Hepatic stellate cell (primary cell): ENCODE results near the gene ZSCAN2.
A peak's percentile ranks its signal among the peaks of the same experiment; 100 is the strongest.
"Not testable (repeated sequence)": the region's sequence is repeated elsewhere in the genome, so short reads cannot be mapped to it uniquely, and the experiment has no call there.

ENCODE experiments used
- DNase-seq: peaks from one replicate; pipeline ENCODE4 v3.0.0; 2011; ENCODE audit warnings: low spot score

Gene ZSCAN2

GRCh38 chr15:84600687-84601554 lies at the start of gene ZSCAN2:
Gene ZSCAN2 (plus strand): TSS chr15:84601009. CDS start chr15:84603928, 2,919 bp downstream.
- DNase-seq, result peak; percentile 98

GRCh38 chr15:84551624-84552023 lies 49.2 kb upstream of the ZSCAN2 start:
- DNase-seq, result not testable (repeated sequence)

DNA sequence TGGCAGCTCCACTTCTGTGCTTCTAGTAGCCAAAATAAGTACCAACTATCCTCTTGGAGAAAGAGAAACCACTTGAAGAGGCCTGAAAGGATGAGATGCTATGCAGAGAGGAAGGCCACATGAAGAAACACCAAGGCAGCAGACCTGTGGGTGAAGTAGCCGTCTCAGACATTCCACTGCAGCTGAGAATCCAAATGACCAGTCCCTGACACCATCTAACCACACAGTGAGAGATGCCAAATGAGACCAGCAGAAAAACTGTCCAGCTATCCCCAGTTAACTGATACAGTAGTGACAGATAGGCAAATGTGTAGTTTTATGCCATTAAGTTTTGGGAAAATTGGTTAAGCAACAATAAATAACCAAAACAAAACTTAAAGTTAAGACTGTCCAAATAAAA lies 47.9 kb upstream of the ZSCAN2 start:
- no peak for DNase-seq

DNA sequence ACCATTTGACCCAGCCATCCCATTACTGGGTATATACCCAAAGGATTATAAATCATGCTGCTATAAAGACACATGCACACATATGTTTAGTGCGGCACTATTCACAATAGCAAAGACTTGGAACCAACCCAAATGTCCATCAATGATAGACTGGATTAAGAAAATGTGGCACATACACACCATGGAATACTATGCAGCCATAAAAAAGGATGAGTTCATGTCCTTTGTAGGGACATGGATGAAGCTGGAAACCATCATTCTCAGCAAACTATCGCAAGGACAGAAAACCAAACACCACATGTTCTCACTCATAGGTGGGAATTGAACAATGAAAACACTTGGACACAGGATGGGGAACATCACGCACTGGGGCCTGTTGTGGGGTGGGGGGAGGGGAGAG lies 44.1 kb upstream of the ZSCAN2 start:
- not testable (repeated sequence) for DNase-seq

- DNase-seq, result not testable (repeated sequence)
Measured at GRCh38 chr15:84568021-84568420, 32.8 kb upstream of the ZSCAN2 start.

DNA sequence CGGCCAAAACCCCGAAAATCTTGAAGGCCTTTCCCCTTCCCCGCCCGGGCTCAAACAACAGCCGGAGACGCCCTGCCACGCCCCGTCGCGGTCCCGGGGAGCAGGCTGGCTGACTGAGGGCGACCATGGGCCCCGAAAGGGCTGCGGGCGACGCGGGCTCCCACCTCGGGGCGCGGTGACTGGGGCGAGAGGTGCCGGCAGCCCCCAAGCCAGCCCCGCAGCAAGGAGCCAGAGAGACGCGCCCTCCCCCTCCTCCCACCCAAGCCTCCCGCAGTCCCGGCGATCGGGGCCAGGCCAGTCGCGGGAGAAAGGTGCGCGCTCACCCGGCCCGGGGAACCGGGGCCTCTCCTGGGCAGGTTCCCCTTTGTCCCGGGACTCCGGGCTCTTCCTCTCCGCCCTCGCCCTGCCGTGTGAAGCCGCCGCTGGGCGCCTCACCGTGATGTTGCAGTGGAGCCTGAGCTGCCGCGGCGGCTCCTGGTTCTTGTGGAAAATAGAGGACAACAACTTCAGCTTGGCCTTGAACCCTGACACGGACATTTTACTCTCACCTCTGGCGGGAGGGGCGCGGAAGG lies 30.6 kb upstream of the ZSCAN2 start:
- DNase-seq, result peak; percentile 24

GRCh38 chr15:84572231-84572630 lies 28.6 kb upstream of the ZSCAN2 start:
- no peak for DNase-seq

GRCh38 chr15:84575493-84575892 lies 25.3 kb upstream of the ZSCAN2 start:
- DNase-seq, result no peak

DNA sequence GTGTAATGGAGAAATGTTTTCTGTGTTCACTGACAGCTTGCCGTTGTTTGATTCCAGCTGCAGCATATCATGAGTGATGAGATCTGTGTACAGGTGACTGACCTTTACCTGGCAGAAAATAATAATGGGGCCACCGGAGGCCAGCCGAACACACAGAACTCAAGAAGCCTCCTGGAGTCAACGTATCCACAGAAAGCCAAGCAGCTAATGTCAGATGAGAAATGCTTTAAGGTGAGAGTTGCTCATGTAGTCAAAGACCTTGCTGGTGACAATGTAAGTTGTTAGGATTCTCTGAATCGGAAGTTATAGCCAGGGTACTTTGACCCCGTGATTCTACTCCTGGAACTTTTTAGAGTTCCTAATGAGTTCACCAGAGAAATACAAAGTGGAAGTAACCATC lies 22.9 kb upstream of the ZSCAN2 start:
- not testable (repeated sequence) for DNase-seq

DNA sequence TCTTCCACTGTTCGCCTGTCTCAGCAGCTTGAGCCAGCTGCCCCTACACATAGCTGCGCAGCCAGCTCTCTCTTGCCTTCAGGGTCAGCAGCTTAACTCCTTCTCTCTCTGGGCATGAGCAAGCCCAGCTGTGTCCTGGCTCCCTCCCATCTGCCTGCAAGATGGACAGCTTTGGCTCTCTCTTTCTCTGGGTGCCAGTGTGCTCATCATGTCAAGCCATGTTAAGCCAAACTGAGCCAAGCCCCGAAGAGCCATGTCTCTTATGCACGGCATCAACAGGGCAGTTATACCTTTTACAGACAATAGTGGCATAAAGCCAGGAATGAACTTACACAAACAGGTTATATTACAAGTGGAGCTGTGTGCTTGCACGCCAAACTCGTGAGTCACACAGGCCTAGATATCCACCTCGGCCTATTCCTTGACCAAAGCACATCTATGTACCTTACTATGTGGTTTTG lies 21.5 kb upstream of the ZSCAN2 start:
- not testable (repeated sequence) for DNase-seq

DNA sequence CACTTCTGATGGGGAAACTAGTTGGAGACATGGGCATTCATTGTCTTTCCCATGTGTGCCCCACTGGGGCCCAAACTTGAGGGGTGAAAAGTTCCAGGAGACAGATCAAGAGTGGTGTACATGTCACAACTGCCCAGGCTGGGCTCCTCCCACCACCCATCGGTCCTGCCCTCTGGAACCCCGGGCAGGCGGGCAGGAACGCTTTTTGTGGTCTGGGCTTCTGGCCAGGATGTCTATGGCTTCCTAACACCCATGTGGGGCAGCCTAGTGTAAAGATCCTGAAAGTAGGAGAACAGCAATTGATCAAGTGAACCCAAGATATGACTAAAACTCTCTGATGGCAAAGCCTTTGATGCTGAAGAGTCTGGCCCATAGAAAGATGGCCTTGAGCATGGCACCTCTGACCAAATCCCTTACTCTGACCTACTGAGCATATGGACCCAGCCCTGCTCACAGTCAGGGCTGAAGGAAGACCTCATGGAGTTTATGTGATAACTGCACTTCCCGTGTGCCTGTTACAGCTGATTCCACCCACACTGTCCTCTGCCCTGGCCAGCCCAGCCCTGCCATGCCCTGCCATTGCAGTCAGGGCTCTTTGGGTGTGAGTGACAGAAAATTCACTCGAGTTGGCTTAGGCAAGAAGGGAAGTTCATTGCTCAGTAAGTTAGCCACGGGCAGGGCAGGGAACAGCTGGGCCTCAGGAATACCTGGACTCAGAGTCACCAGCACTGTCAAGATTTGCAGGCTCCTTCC lies 19.0 kb upstream of the ZSCAN2 start:
- not testable (repeated sequence) for DNase-seq

DNA sequence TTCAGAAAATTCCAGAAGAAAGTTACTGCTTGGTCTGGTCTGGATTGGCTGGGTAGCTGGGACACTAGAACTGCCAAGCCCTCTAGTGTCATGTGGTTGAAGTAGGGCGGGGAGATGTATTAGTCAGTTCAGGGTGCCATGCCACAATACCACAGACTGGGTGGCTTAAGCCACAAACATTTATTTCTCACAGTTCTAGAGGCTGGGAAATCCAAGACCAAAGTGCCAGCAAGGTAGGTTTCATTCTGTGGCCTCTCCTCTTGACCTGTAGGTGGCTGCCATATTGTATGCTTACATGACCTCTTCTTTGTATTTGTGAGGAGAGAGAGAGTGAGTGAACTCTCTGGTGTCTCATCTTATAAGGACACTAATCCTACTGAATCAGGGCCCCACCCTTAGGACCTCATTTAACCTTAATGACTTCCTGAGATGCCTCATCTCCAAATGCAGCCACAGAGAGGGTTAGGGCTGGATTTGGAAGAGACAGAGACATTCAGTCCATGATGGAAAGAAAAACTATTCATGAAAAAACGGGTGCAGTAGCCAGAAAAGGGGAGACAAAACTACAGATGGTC lies 18.1 kb upstream of the ZSCAN2 start:
- DNase-seq, result no peak

DNA sequence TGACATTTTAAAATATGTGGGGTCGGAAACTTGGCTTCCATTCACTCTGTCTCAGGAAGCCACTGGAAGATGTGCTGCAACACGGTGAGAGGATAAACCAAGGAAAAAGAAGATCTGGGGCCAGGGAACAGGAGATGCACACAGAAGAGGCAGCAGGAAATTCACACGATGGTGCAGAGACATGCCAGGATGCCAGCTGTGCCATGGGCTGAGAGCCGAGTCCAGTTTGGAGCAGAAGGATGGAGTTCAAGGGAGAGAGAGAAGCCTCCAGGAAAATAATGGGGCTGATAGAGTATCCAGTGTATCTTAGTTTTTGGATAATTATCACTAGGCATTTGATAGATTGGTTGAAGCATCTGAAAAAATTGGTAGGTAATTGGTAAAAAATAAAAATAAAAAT lies 16.9 kb upstream of the ZSCAN2 start:
- DNase-seq, result not testable (repeated sequence)

DNA sequence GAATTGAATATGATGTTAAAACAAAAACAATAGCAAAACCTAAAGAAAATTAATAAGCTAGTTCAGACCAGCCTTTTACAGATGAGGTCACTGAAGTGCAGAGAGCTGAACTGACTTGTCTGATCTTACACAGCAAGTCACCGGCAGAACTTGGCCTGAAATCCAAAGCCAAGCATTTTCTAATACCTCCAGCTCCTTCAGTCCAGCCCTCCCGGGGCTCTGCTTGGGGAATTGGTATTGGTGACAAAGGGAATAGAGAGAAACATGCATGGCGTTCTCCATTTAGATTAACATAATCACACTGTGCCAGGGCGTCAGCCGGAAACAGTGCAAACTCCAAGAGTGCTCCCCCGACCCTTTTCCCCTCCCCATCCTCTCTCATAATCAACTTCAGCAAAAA lies 14.1 kb upstream of the ZSCAN2 start:
- DNase-seq, result no peak

- peak; percentile 89 for DNase-seq
Measured at GRCh38 chr15:84588053-84588874, 12.5 kb upstream of the ZSCAN2 start.

- no peak for DNase-seq
Measured at GRCh38 chr15:84590406-84590805, 10.4 kb upstream of the ZSCAN2 start.

DNA sequence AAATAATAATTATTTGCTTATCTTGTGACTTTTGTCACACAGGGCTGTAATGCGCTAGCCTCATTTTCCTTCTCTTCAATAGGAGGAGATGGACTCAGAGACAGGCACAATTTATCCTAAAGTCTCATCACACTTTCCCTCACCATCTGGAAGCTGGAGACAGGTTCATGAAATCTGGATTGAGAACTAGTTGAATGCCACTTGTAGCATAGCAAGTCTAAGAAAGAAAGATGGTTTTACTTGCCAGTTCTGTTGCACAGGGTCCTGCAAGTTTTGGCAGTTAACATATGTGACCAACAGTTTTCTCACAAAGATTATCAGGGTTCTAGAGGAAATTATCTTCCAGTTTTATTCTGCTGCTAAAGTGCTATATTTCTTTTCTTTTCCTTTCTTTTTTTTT lies 9.0 kb upstream of the ZSCAN2 start:
- no peak for DNase-seq

GRCh38 chr15:84594617-84595290 lies 6.1 kb upstream of the ZSCAN2 start:
- DNase-seq, result no peak

DNA sequence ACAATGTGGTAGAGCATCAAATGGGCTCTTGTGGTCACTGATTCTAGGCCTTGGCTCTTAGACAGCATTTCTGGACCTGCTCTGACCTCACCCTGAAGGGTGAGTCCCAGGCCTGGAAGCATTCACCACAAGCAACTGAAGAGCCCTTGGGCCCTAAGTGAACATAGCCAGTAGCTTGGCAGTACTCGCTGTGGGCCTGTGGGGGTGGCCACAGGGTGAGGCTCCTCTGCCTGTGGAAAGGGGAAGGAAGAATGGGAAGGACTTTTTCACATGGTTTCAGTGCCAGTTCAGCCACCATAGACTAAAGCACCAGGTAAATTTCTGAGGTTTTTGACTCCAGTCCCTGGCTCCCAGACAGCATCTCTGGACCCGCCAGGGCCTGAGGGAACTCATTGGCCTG lies 5.1 kb upstream of the ZSCAN2 start:
- no peak for DNase-seq

DNA sequence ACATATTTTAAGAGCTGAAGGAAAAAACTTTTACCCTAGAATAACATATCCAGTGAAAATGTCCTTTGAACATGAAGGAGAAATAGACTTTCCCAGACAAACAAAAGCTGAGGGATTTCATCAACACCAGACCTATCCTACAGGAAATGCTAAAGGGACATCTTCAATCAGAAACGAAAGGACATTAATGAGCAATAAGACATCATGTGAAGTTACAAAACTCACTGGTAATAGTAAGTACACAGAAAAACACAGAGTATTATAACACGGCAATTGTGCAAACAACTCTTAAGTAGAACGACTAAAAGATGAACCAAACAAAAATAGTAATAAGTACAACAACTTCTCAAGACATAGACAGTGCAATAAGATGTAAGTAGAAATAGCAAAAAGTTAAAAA lies 3.5 kb upstream of the ZSCAN2 start:
- no peak for DNase-seq

- no peak for DNase-seq
Measured at GRCh38 chr15:84598250-84598649, 2.6 kb upstream of the ZSCAN2 start.
